SU-DHL-6 (cell line): ENCODE data around the gene OCIAD1.

Experiments used
- CTCF ChIP-seq: fragments of 200-600 bp; sonication (generic); IDR thresholded peaks from one replicate; pipeline ENCODE4 v1.5.1; 2017; ENCODE audit warnings: antibody characterized with exemption, mild to moderate bottlenecking, low read length, moderate library complexity; ENCODE audit not compliant: insufficient read depth, poor library complexity, severe bottlenecking
- EZH2phosphoT487 ChIP-seq: fragments of 200-600 bp; sonication (generic), shearing (Covaris generic); conservative IDR thresholded peaks from 2 replicates; pipeline ENCODE4 v1.6.1; 2018; ENCODE audit warnings: mild to moderate bottlenecking, antibody characterized with exemption, low read length, moderate library complexity, mixed read lengths

- no peak for TF ChIP-seq EZH2phosphoT487
- TF ChIP-seq CTCF: no peak
Observed at GRCh38 chr4:48791313-48791712, 39.6 kb upstream of the OCIAD1 start.
